GM21423 (cell line): ENCODE measurements around the gene EP300.
"Not testable (repeated sequence)": the region's sequence is repeated elsewhere in the genome, so short reads cannot be mapped to it uniquely, and the experiment has no call there.

Experiments
- ATAC-seq: cut with Tn5 transposase; IDR thresholded peaks from one replicate; pipeline ENCODE4 v1.9.1; 2021; ENCODE audit warnings: mild to moderate bottlenecking, moderate library complexity; ENCODE audit not compliant: unreplicated experiment

The EP300 gene

GRCh38 chr22:41078931-41079330, 13.5 kb upstream of the EP300 start:
- no peak for ATAC-seq

- ATAC-seq = no peak
Observed at GRCh38 chr22:41085842-41086241, 6.5 kb upstream of the EP300 start.

GRCh38 chr22:41091132-41092022, 1.0 kb upstream of the EP300 start:
- ATAC-seq = peak; percentile 75

- ATAC-seq = no peak
Observed at GRCh38 chr22:41092847-41093411, 537 bp downstream of the EP300 start.

GRCh38 chr22:41094041-41094593, 1.7 kb downstream of the EP300 start:
- ATAC-seq = no peak

- ATAC-seq = no peak
Observed at GRCh38 chr22:41096391-41096790, 4.0 kb downstream of the EP300 start.

GRCh38 chr22:41096841-41097240, 4.4 kb downstream of the EP300 start:
- no peak for ATAC-seq

GRCh38 chr22:41099036-41099435, 6.6 kb downstream of the EP300 start:
- ATAC-seq = no peak

GRCh38 chr22:41106122-41106968, 14.0 kb downstream of the EP300 start:
- ATAC-seq = no peak

- ATAC-seq = not testable (repeated sequence)
Observed at GRCh38 chr22:41106969-41107325, 14.6 kb downstream of the EP300 start.

- no peak for ATAC-seq
Observed at GRCh38 chr22:41110968-41111367, 18.6 kb downstream of the EP300 start.

GRCh38 chr22:41116342-41116741, 23.9 kb downstream of the EP300 start:
- ATAC-seq = no peak

- ATAC-seq = no peak
Observed at GRCh38 chr22:41117127-41117965, 25.0 kb downstream of the EP300 start.

GRCh38 chr22:41123151-41123550, 30.8 kb downstream of the EP300 start:
- no peak for ATAC-seq

GRCh38 chr22:41124086-41124485, 31.7 kb downstream of the EP300 start:
- ATAC-seq = no peak

- ATAC-seq = no peak
Observed at GRCh38 chr22:41127451-41127850, 35.1 kb downstream of the EP300 start.

- no peak for ATAC-seq
Observed at GRCh38 chr22:41128606-41129005, 36.2 kb downstream of the EP300 start.

GRCh38 chr22:41132550-41132949, 40.2 kb downstream of the EP300 start:
- ATAC-seq = no peak

- no peak for ATAC-seq
Observed at GRCh38 chr22:41140365-41140957, 48.1 kb downstream of the EP300 start.

GRCh38 chr22:41145921-41146320, 53.5 kb downstream of the EP300 start:
- not testable (repeated sequence) for ATAC-seq
